ENCODE results near the gene COPE.

GRCh38 chr19:18856385-18857126, 62.6 kb downstream of the COPE start:
- peak; percentile 53 to 60 (median 56) for TF ChIP-seq CTCF (optimal IDR thresholded peaks at IDR 0.05 in 1 of 3, IDR thresholded peaks at IDR 0.05 in 1 of 3, conservative IDR thresholded peaks at IDR 0.05 in 1 of 3; ENCODE audit: extremely low read depth in 1 of 3, insufficient read depth in 2 of 3, low read length in 3 of 3)
- TF ChIP-seq EZH2 (IDR thresholded peaks at IDR 0.05; ENCODE audit: low read length): no peak
